ENCODE data around the gene CEL.

DNA sequence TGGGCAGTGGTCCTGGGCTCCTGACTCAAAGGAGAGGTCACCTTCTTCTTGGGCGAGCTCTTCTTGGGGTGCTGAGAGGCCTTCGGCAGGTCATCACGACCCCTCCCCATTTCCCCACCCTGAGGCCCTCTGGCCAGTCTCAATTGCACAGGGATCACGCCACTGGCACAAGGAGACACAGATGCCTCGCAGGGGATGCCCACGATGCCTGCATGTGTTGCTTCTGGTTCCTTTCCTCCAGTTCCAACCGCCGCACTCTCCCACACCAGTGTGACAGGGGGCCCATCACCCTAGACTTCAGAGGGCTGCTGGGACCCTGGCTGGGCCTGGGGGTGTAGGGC is 1.3 kb downstream of the CEL start:
- TF ChIP-seq, protein P1, sequence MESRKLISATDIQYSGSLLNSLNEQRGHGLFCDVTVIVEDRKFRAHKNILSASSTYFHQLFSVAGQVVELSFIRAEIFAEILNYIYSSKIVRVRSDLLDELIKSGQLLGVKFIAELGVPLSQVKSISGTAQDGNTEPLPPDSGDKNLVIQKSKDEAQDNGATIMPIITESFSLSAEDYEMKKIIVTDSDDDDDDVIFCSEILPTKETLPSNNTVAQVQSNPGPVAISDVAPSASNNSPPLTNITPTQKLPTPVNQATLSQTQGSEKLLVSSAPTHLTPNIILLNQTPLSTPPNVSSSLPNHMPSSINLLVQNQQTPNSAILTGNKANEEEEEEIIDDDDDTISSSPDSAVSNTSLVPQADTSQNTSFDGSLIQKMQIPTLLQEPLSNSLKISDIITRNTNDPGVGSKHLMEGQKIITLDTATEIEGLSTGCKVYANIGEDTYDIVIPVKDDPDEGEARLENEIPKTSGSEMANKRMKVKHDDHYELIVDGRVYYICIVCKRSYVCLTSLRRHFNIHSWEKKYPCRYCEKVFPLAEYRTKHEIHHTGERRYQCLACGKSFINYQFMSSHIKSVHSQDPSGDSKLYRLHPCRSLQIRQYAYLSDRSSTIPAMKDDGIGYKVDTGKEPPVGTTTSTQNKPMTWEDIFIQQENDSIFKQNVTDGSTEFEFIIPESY (IDR thresholded peaks at IDR 0.05) = no peak
- no peak for TF ChIP-seq POLR2AphosphoS5 (IDR thresholded peaks at IDR 0.05; ENCODE audit: low read length)
- TF ChIP-seq ZNF274 (IDR thresholded peaks at IDR 0.05; ENCODE audit: insufficient read depth, insufficient read length) = no peak
- TF ChIP-seq, protein P2, sequence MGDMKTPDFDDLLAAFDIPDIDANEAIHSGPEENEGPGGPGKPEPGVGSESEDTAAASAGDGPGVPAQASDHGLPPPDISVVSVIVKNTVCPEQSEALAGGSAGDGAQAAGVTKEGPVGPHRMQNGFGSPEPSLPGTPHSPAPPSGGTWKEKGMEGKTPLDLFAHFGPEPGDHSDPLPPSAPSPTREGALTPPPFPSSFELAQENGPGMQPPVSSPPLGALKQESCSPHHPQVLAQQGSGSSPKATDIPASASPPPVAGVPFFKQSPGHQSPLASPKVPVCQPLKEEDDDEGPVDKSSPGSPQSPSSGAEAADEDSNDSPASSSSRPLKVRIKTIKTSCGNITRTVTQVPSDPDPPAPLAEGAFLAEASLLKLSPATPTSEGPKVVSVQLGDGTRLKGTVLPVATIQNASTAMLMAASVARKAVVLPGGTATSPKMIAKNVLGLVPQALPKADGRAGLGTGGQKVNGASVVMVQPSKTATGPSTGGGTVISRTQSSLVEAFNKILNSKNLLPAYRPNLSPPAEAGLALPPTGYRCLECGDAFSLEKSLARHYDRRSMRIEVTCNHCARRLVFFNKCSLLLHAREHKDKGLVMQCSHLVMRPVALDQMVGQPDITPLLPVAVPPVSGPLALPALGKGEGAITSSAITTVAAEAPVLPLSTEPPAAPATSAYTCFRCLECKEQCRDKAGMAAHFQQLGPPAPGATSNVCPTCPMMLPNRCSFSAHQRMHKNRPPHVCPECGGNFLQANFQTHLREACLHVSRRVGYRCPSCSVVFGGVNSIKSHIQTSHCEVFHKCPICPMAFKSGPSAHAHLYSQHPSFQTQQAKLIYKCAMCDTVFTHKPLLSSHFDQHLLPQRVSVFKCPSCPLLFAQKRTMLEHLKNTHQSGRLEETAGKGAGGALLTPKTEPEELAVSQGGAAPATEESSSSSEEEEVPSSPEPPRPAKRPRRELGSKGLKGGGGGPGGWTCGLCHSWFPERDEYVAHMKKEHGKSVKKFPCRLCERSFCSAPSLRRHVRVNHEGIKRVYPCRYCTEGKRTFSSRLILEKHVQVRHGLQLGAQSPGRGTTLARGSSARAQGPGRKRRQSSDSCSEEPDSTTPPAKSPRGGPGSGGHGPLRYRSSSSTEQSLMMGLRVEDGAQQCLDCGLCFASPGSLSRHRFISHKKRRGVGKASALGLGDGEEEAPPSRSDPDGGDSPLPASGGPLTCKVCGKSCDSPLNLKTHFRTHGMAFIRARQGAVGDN (IDR thresholded peaks at IDR 0.05) = no peak
- no peak for TF ChIP-seq CTCF (IDR thresholded peaks at IDR 0.05 in 2 of 3, conservative IDR thresholded peaks at IDR 0.05 in 1 of 3; ENCODE audit: control insufficient read depth in 2 of 3, extremely low read depth in 1 of 3, insufficient read depth in 1 of 3, low read depth in 3 of 3, low read length in 3 of 3)
- no peak for TF ChIP-seq RFX5 (IDR thresholded peaks at IDR 0.05; ENCODE audit: low read depth, low read length)
- no peak for TF ChIP-seq LARP7 (IDR thresholded peaks at IDR 0.05)
- no peak for TF ChIP-seq SMC3 (IDR thresholded peaks at IDR 0.05; ENCODE audit: borderline replicate concordance, low read length)
- no peak for TF ChIP-seq MYC (IDR thresholded peaks at IDR 0.05; ENCODE audit: insufficient read depth, insufficient read length, insufficient replicate concordance, low read length, severe bottlenecking)
